H9 (cell line): ENCODE data around the gene XPNPEP2. TPM values are rescaled to one million over a fixed set of nuclear protein-coding genes. Genes with fewer than 3 reads are reported as not detected.

ENCODE experiments used
- DNase-seq: peaks from one replicate; pipeline ENCODE4 v3.0.0-alpha.2; 2017
- H2AFZ ChIP-seq: one replicate; pipeline ENCODE4 v1.6.1; 2013; ENCODE audit warnings: mild to moderate bottlenecking, low read length, control low read depth, moderate library complexity
- H2AK5ac ChIP-seq: 2 replicates; pipeline ENCODE4 v1.6.1; 2013; ENCODE audit warnings: low read length, control low read depth, mixed read lengths; ENCODE audit not compliant: insufficient read length
- H2BK120ac ChIP-seq: one replicate; pipeline ENCODE4 v1.6.1; 2013; ENCODE audit warnings: low read depth, mild to moderate bottlenecking, low read length, control low read depth, inconsistent platforms; ENCODE audit not compliant: poor library complexity, severe bottlenecking
- H2BK12ac ChIP-seq: 2 replicates; pipeline ENCODE4 v1.6.1; 2013; ENCODE audit warnings: low read length, control low read depth, mixed read lengths, low read depth; ENCODE audit not compliant: insufficient read length
- H2BK15ac ChIP-seq: 2 replicates; pipeline ENCODE4 v1.6.1; 2013; ENCODE audit warnings: low read depth, low read length, control low read depth
- H2BK20ac ChIP-seq: one replicate; pipeline ENCODE4 v1.6.1; 2013; ENCODE audit warnings: low read depth, mild to moderate bottlenecking, low read length, control low read depth, inconsistent platforms; ENCODE audit not compliant: poor library complexity, severe bottlenecking
- H2BK5ac ChIP-seq: 2 replicates; pipeline ENCODE4 v1.6.1; 2013; ENCODE audit warnings: low read length, control low read depth, mixed read lengths; ENCODE audit not compliant: insufficient read length
- H3K14ac ChIP-seq: 2 replicates; pipeline ENCODE4 v1.6.1; 2013; ENCODE audit warnings: low read length, control low read depth; ENCODE audit not compliant: insufficient read depth
- H3K18ac ChIP-seq: 2 replicates; pipeline ENCODE4 v1.6.1; 2013; ENCODE audit warnings: low read depth, mild to moderate bottlenecking, mixed read lengths, low read length, control low read depth; ENCODE audit not compliant: insufficient read length
- H3K23ac ChIP-seq: 2 replicates; pipeline ENCODE4 v1.6.1; 2013; ENCODE audit warnings: low read length, control low read depth, mixed read lengths, low read depth; ENCODE audit not compliant: insufficient read length
- H3K23me2 ChIP-seq: 2 replicates; pipeline ENCODE4 v1.6.1; 2013; ENCODE audit warnings: low read depth, mild to moderate bottlenecking, mixed read lengths, low read length, control low read depth; ENCODE audit not compliant: insufficient read length, poor library complexity, severe bottlenecking
- H3K27ac ChIP-seq: 2 replicates; pipeline ENCODE4 v1.5.1; 2013; ENCODE audit warnings: low read length, control low read depth, mixed read lengths, low read depth; ENCODE audit not compliant: insufficient read length
- H3K27me3 ChIP-seq: 2 replicates; pipeline ENCODE4 v1.6.1; 2013; ENCODE audit warnings: low read length, control low read depth, inconsistent platforms; ENCODE audit not compliant: insufficient read depth
- H3K4ac ChIP-seq: 2 replicates; pipeline ENCODE4 v1.6.1; 2013; ENCODE audit warnings: low read depth, mild to moderate bottlenecking, control low read depth, inconsistent platforms, low read length, moderate library complexity
- H3K4me1 ChIP-seq: 2 replicates; pipeline ENCODE4 v1.6.1; 2013; ENCODE audit warnings: low read length, control low read depth, inconsistent platforms; ENCODE audit not compliant: insufficient read depth
- H3K4me2 ChIP-seq: 2 replicates; pipeline ENCODE4 v1.6.1; 2013; ENCODE audit warnings: low read length, control low read depth, mixed read lengths; ENCODE audit not compliant: insufficient read length, insufficient read depth
- H3K56ac ChIP-seq: 2 replicates; pipeline ENCODE4 v1.6.1; 2013; ENCODE audit warnings: low read depth, mild to moderate bottlenecking, mixed read lengths, low read length, control low read depth; ENCODE audit not compliant: insufficient read length
- H3K79me1 ChIP-seq: 2 replicates; pipeline ENCODE4 v1.6.1; 2013; ENCODE audit warnings: low read depth, mild to moderate bottlenecking, moderate library complexity, low read length, control low read depth, inconsistent platforms; ENCODE audit not compliant: insufficient read depth, poor library complexity, severe bottlenecking
- H3K79me2 ChIP-seq: 2 replicates; pipeline ENCODE4 v1.6.1; 2013; ENCODE audit warnings: low read length, control low read depth, inconsistent platforms; ENCODE audit not compliant: insufficient read depth
- H3K9ac ChIP-seq: 2 replicates; pipeline ENCODE4 v1.6.1; 2013; ENCODE audit warnings: low read length, control low read depth, mixed read lengths; ENCODE audit not compliant: insufficient read length; ENCODE audit errors: extremely low read depth
- H3K9me3 ChIP-seq: one replicate; pipeline ENCODE4 v1.6.1; 2013; ENCODE audit warnings: low read depth, low read length, inconsistent platforms; ENCODE audit not compliant: control insufficient read depth
- H3T11ph ChIP-seq: one replicate; pipeline ENCODE4 v1.6.1; 2013; ENCODE audit warnings: mild to moderate bottlenecking, low read length, control low read depth, inconsistent platforms
- H4K20me1 ChIP-seq: one replicate; pipeline ENCODE4 v1.6.1; 2013; ENCODE audit not compliant: control insufficient read depth, insufficient read length, insufficient read depth
- H4K5ac ChIP-seq: 2 replicates; pipeline ENCODE4 v1.6.1; 2013; ENCODE audit warnings: low read depth, mild to moderate bottlenecking, mixed read lengths, low read length, control low read depth; ENCODE audit not compliant: insufficient read length
- H4K8ac ChIP-seq: replicated peaks from 2 replicates; pipeline ENCODE4 v1.6.1; 2013; ENCODE audit warnings: low read length, control low read depth, mixed read lengths, low read depth; ENCODE audit not compliant: insufficient read length
- H4K91ac ChIP-seq: 2 replicates; pipeline ENCODE4 v1.6.1; 2013; ENCODE audit warnings: low read depth, mild to moderate bottlenecking, moderate library complexity, mixed read lengths, low read length, control low read depth; ENCODE audit not compliant: insufficient read length
- H3K27ac Mint-ChIP-seq, 3 experiments: 2 replicates in 2 of 3; 3 replicates in 1 of 3; pipeline ENCODE4 v1.8.0; 2020 to 2021; ENCODE audit warnings: mixed read lengths in 3 of 3, mild to moderate bottlenecking in 1 of 3, moderate library complexity in 1 of 3
- H3K27me3 Mint-ChIP-seq: 2 replicates; pipeline ENCODE4 v1.8.0; 2021; ENCODE audit warnings: low read depth, mild to moderate bottlenecking, moderate library complexity, mixed read lengths
- H3K36me3 Mint-ChIP-seq, 3 experiments: 2 replicates in 2 of 3; 3 replicates in 1 of 3; pipeline ENCODE4 v1.8.0; 2020 to 2021; ENCODE audit warnings: low read depth in 3 of 3, mixed read lengths in 3 of 3; ENCODE audit not compliant: insufficient read depth in 1 of 3
- H3K4me1 Mint-ChIP-seq, 2 experiments: 2 replicates each; pipeline ENCODE4 v1.8.0; 2020; ENCODE audit warnings: mixed read lengths in 2 of 2
- H3K4me3 Mint-ChIP-seq, 2 experiments: 2 replicates in 1 of 2; 3 replicates in 1 of 2; pipeline ENCODE4 v1.8.0; 2020 to 2021; ENCODE audit warnings: mild to moderate bottlenecking in 2 of 2, mixed read lengths in 2 of 2, moderate library complexity in 1 of 2
- H3K9me3 Mint-ChIP-seq, 2 experiments: 2 replicates in 1 of 2; 3 replicates in 1 of 2; pipeline ENCODE4 v1.8.0; 2020; ENCODE audit warnings: mild to moderate bottlenecking in 2 of 2, mixed read lengths in 2 of 2, moderate library complexity in 1 of 2
- WGBS: extraction: QIAGEN DNeasy Blood & Tissue Kit; methylation state at CpG from one replicate; pipeline ENCODE4 v1.1.7; 2013; ENCODE audit warnings: missing lambda C conversion rate, low lambda C conversion rate, mixed read lengths; ENCODE audit not compliant: insufficient read length; ENCODE audit errors: extremely low coverage; 5-methylcytosine and 5-hydroxymethylcytosine counted together
- total RNA-seq: library from RNA; stranded (reverse); gene quantifications from 2 replicates; pipeline ENCODE4 v1.2.1, GENCODE V29; 2021
- TF ChIP-seq, protein P1 (sequence below): fragments of 200-600 bp; sonication (generic); conservative IDR thresholded peaks from 3 replicates; pipeline ENCODE4 v1.8.0; 2021; ENCODE audit warnings: antibody characterized with exemption, mild to moderate bottlenecking

Gene XPNPEP2
- total RNA-seq, 1 experiment from 2014 or later: 0.11 TPM

DNA sequence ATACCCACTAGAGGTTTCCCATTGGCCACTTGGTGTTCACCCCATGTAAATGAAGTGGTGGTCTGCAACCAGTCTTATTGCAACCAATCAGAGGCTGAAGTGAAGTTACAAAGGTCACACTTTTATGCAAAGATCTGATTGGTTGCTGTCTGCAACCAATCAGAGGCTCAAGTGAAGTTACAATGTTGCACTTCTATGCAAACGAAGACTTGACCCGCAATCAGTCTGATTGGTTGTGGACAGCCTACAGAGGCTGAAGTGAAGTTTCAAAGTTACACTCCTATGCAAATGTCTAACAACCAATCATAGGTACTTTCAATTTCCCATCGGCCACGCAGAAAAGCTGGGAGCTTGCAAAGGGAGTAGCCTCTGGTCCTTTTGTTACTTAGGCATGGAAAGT lies 22.3 kb upstream of the XPNPEP2 start:
- no peak overlapping the region for H2BK15ac ChIP-seq
- Mint-ChIP-seq H3K27me3 (peaks cover 2% of the 10 kb centered on the region; the same call in 1 of the 2 replicates), H3K36me3 (peaks cover 0 to 6% (median 0%) of the 10 kb centered on the region in 3 experiments; a peak in 1 of 7 replicates), H3K27ac (no peak overlapping the region), H3K4me1 (peaks cover 17 to 40% of the 10 kb centered on the region in 2 experiments), H3K9me3 (peaks cover 0 to 50% of the 10 kb centered on the region in 2 experiments; a peak in 2 of 5 replicates), H3K4me3 (no peak overlapping the region)
- whole genome bisulfite sequencing: no CpG with 5 or more reads among the region's 4 CpGs
- no peaks in the 10 kb centered on the region for H3K9me3 ChIP-seq
- H3K79me2 ChIP-seq: no peaks in the 10 kb centered on the region
- H2BK120ac ChIP-seq: no peak overlapping the region
- no peaks in the 10 kb centered on the region for H3K79me1 ChIP-seq
- H4K91ac ChIP-seq: no peak overlapping the region
- no peak overlapping the region for H2BK5ac ChIP-seq
- H4K5ac ChIP-seq: no peak overlapping the region
- no peak overlapping the region for H3K18ac ChIP-seq
- no peak overlapping the region for H3K56ac ChIP-seq
- H3K4ac ChIP-seq: no peak overlapping the region
- no peak overlapping the region for H2AFZ ChIP-seq
- H4K8ac ChIP-seq: no peak overlapping the region
- no peak overlapping the region for H3K9ac ChIP-seq
- no peak for DNase-seq
- H3T11ph ChIP-seq: no peak overlapping the region
- H3K23ac ChIP-seq: no peak overlapping the region
- no peak overlapping the region for H3K27ac ChIP-seq
- no peak overlapping the region for H2BK20ac ChIP-seq
- TF ChIP-seq, protein P1, sequence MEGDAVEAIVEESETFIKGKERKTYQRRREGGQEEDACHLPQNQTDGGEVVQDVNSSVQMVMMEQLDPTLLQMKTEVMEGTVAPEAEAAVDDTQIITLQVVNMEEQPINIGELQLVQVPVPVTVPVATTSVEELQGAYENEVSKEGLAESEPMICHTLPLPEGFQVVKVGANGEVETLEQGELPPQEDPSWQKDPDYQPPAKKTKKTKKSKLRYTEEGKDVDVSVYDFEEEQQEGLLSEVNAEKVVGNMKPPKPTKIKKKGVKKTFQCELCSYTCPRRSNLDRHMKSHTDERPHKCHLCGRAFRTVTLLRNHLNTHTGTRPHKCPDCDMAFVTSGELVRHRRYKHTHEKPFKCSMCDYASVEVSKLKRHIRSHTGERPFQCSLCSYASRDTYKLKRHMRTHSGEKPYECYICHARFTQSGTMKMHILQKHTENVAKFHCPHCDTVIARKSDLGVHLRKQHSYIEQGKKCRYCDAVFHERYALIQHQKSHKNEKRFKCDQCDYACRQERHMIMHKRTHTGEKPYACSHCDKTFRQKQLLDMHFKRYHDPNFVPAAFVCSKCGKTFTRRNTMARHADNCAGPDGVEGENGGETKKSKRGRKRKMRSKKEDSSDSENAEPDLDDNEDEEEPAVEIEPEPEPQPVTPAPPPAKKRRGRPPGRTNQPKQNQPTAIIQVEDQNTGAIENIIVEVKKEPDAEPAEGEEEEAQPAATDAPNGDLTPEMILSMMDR: no peak
- no peaks in the 10 kb centered on the region for H3K27me3 ChIP-seq
- H2AK5ac ChIP-seq: no peak overlapping the region
- no peaks in the 10 kb centered on the region for H4K20me1 ChIP-seq
- H3K14ac ChIP-seq: no peak overlapping the region
- H3K4me1 ChIP-seq: peaks cover 1% of the 10 kb centered on the region; the same call in 1 of the 2 replicates
- no peaks in the 10 kb centered on the region for H3K23me2 ChIP-seq
- no peak overlapping the region for H2BK12ac ChIP-seq
- no peak overlapping the region for H3K4me2 ChIP-seq
